ENCODE measurements around the gene INTS11. TPM values are rescaled to one million over a fixed set of nuclear protein-coding genes. Genes with fewer than 3 reads are reported as not detected.
A peak's percentile ranks its signal among the peaks of the same experiment; 100 is the strongest.

The INTS11 gene
- total and polyA plus RNA-seq, 2 of the 13 experiments (the other 11 are each of a cell fraction or from before 2014, with no cell fraction given): 52.8 to 94.8 TPM

- TF ChIP-seq, protein P1, sequence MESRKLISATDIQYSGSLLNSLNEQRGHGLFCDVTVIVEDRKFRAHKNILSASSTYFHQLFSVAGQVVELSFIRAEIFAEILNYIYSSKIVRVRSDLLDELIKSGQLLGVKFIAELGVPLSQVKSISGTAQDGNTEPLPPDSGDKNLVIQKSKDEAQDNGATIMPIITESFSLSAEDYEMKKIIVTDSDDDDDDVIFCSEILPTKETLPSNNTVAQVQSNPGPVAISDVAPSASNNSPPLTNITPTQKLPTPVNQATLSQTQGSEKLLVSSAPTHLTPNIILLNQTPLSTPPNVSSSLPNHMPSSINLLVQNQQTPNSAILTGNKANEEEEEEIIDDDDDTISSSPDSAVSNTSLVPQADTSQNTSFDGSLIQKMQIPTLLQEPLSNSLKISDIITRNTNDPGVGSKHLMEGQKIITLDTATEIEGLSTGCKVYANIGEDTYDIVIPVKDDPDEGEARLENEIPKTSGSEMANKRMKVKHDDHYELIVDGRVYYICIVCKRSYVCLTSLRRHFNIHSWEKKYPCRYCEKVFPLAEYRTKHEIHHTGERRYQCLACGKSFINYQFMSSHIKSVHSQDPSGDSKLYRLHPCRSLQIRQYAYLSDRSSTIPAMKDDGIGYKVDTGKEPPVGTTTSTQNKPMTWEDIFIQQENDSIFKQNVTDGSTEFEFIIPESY (CRISPR knock-in tag; IDR thresholded peaks at IDR 0.05): peak; percentile 39; the same call in 1 of the 2 replicates
- no peak for TF ChIP-seq ZNF44 (CRISPR knock-in tag; IDR thresholded peaks at IDR 0.05)
- TF ChIP-seq RFXAP (CRISPR knock-in tag; IDR thresholded peaks at IDR 0.05; ENCODE audit: borderline replicate concordance): no peak
- no peak for TF ChIP-seq FOSL1 (CRISPR knock-in tag; IDR thresholded peaks at IDR 0.05; ENCODE audit: borderline replicate concordance)
- TF ChIP-seq ZNF496 (CRISPR knock-in tag; IDR thresholded peaks at IDR 0.05; ENCODE audit: insufficient replicate concordance): no peak
- no peak for TF ChIP-seq ZNF282 (IDR thresholded peaks at IDR 0.05; ENCODE audit: partially characterized antibody)
- TF ChIP-seq KDM5B (CRISPR knock-in tag; IDR thresholded peaks at IDR 0.05; ENCODE audit: borderline replicate concordance): no peak
- no peak for TF ChIP-seq SMAD9 (CRISPR knock-in tag; IDR thresholded peaks at IDR 0.05)
- TF ChIP-seq ZNF543 (CRISPR knock-in tag; IDR thresholded peaks at IDR 0.05): no peak; the same call in 1 of the 2 replicates
- peak in 1 of 2 experiments; percentile 52; a peak in 1 of 4 replicates for TF ChIP-seq KLF16 (CRISPR knock-in tag; IDR thresholded peaks at IDR 0.05)
- peak; percentile 43 for TF ChIP-seq NCOA2 (CRISPR knock-in tag; IDR thresholded peaks at IDR 0.05)
- TF ChIP-seq SP1 (IDR thresholded peaks at IDR 0.05): no peak
- no peak; the same call in 1 of the 2 replicates for TF ChIP-seq SP1 (CRISPR knock-in tag; IDR thresholded peaks at IDR 0.05)
- no peak for TF ChIP-seq NFE2 (CRISPR knock-in tag; IDR thresholded peaks at IDR 0.05)
- no peak for TF ChIP-seq KLF6 (CRISPR knock-in tag; IDR thresholded peaks at IDR 0.05)
- TF ChIP-seq POGK (CRISPR knock-in tag; conservative IDR thresholded peaks at IDR 0.05): peak; percentile 49
- peak; percentile 90; the same call in 1 of the 2 replicates for TF ChIP-seq ZNF136 (CRISPR knock-in tag; IDR thresholded peaks at IDR 0.05; ENCODE audit: low read depth)
- no peak for TF ChIP-seq ZNF12 (CRISPR knock-in tag; IDR thresholded peaks at IDR 0.05)
- TF ChIP-seq HES4 (CRISPR knock-in tag; IDR thresholded peaks at IDR 0.05; ENCODE audit: borderline replicate concordance): no peak
- TF ChIP-seq ZNF768 (CRISPR knock-in tag; IDR thresholded peaks at IDR 0.05): peak; percentile 100
- 0 out of 2 replicates have a peak, but pooled peaks have one; percentile 31 for TF ChIP-seq ZFP62 (CRISPR knock-in tag; IDR thresholded peaks at IDR 0.05)
- TF ChIP-seq TBP (CRISPR knock-in tag; IDR thresholded peaks at IDR 0.05): no peak
- no peak for TF ChIP-seq NPAS2 (CRISPR knock-in tag; IDR thresholded peaks at IDR 0.05; ENCODE audit: borderline replicate concordance)
- TF ChIP-seq ZNF383 (CRISPR knock-in tag; IDR thresholded peaks at IDR 0.05; ENCODE audit: borderline replicate concordance): no peak
- TF ChIP-seq ZMYM2 (CRISPR knock-in tag; IDR thresholded peaks at IDR 0.05): 0 out of 2 replicates have a peak, but pooled peaks have one; percentile 54
- TF ChIP-seq, protein P2, sequence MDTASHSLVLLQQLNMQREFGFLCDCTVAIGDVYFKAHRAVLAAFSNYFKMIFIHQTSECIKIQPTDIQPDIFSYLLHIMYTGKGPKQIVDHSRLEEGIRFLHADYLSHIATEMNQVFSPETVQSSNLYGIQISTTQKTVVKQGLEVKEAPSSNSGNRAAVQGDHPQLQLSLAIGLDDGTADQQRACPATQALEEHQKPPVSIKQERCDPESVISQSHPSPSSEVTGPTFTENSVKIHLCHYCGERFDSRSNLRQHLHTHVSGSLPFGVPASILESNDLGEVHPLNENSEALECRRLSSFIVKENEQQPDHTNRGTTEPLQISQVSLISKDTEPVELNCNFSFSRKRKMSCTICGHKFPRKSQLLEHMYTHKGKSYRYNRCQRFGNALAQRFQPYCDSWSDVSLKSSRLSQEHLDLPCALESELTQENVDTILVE (CRISPR knock-in tag; IDR thresholded peaks at IDR 0.05): no peak
- TF ChIP-seq ZSCAN25 (CRISPR knock-in tag; IDR thresholded peaks at IDR 0.05): peak; percentile 95
- TF ChIP-seq IKZF1 (IDR thresholded peaks at IDR 0.05): no peak
Measured at GRCh38 chr1:1281533-1282321, 42.7 kb downstream of the INTS11 start (continued).
